ENCODE results near the gene CIAPIN1. TPM values are rescaled to one million over a fixed set of nuclear protein-coding genes. Genes with fewer than 3 reads are reported as not detected.

The CIAPIN1 gene
- total and polyA plus RNA-seq, 2 of the 8 experiments (the other 6 are each of a cell fraction or from before 2014, with no cell fraction given) = 76.8 to 83.6 TPM

DNA sequence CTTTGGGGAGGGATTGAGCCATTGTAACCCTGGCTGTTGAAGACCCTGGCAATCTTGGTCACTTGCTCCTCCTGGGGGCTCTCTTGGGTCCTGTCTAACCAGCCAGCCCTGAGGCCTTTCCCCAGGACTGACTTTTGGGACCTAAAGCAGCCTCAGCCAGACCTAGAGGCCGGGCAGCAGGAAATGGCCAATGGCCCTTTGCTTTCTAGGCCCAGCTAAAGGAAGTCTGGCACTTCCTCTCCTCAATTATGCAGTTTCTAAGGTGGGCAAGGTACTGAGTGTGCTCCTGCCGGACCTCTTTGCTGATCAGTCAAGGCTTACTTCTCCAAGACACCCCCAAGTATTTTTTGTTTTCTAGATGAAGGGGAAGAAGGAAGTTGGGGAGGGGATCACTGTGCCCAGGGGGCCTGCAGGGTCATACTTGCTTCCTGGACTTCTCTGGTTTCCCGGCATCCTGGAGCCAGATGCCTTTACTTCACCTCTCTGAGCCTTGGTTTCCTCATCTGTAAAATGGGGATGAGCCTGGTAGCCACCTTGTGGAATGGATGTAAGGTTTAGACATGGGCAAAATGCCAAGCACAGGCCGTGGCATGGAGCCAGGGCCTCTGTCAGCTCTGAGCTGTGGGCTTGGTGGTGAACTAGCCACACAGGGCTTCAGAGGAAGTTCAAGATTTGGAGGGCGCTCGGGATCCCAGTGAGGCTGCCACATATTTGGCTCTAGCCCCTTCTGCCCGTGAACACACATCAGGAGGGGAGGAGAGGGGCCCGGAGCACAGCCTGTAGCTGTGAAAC, 66.3 kb downstream of the CIAPIN1 start:
- no peak overlapping the region for H3K27ac ChIP-seq (ENCODE audit: low read depth, low read length)
- H2BK20ac ChIP-seq (ENCODE audit: low read length) = no peak overlapping the region
- no peaks in the 10 kb centered on the region for H3K27me3 ChIP-seq (replicated peaks in 1 of 4; ENCODE audit: control insufficient read depth in 3 of 4, extremely low read depth in 1 of 4, insufficient read depth in 3 of 4, low read length in 3 of 4)
- H3K4me2 ChIP-seq (ENCODE audit: insufficient read depth in 1 of 2, low read depth in 2 of 2, low read length in 2 of 2) = no peak overlapping the region
- TF ChIP-seq, protein P1, sequence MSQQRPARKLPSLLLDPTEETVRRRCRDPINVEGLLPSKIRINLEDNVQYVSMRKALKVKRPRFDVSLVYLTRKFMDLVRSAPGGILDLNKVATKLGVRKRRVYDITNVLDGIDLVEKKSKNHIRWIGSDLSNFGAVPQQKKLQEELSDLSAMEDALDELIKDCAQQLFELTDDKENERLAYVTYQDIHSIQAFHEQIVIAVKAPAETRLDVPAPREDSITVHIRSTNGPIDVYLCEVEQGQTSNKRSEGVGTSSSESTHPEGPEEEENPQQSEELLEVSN (IDR thresholded peaks at IDR 0.05) = no peak
- no peak for TF ChIP-seq POLR2A (IDR thresholded peaks at IDR 0.05; ENCODE audit: control extremely low read depth in 1 of 2, low read depth in 2 of 2, low read length in 2 of 2)
- no peaks in the 10 kb centered on the region for H3K79me1 ChIP-seq (ENCODE audit: low read depth, low read length)
- CTCF ChIA-PET (ENCODE audit: partially characterized antibody) = interaction anchor here (0.8 to 3.7 kb wide), 4 partner anchors 10 to 79 kb away, joined by 3 to 32 read pairs (median 4); no protein-coding TSS in a partner anchor
- H2BK15ac ChIP-seq (ENCODE audit: low read length) = no peak overlapping the region
- H3K14ac ChIP-seq (ENCODE audit: insufficient read length) = no peak overlapping the region
- no peaks in the 10 kb centered on the region; a peak in 1 of 7 replicates for H3K4me1 ChIP-seq (replicated peaks in 1 of 4; ENCODE audit: control insufficient read depth in 3 of 4, insufficient read depth in 4 of 4, low read length in 3 of 4)
- no peak overlapping the region for H3K9ac ChIP-seq (replicated peaks in 1 of 4; ENCODE audit: extremely low read depth in 1 of 4, low read depth in 3 of 4, low read length in 3 of 4)
- no peak overlapping the region for H3K18ac ChIP-seq (ENCODE audit: extremely low read depth, low read length)
- H3K36me3 ChIP-seq (ENCODE audit: control insufficient read depth in 2 of 4, insufficient read depth in 4 of 4, low read length in 3 of 4) = no peaks in the 10 kb centered on the region
- 93% methylated on average over 8 of the region's 8 CpGs; no CpG with 5 or more reads in 1 of the 2 experiments for WGBS, 2 experiments (ENCODE audit: extremely low coverage in 1 of 2, insufficient coverage in 1 of 2, insufficient read length in 1 of 2, insufficient replicate concordance in 2 of 2, low coverage in 1 of 2, low lambda C conversion rate in 2 of 2, missing lambda C conversion rate in 1 of 2)
- H4K91ac ChIP-seq (replicated peaks; ENCODE audit: insufficient read length, low read length) = no peak overlapping the region
- no peak overlapping the region for H3K23ac ChIP-seq (ENCODE audit: insufficient read length)
- no peak overlapping the region for H3K4me3 ChIP-seq (ENCODE audit: extremely low read depth in 1 of 4, insufficient read depth in 2 of 4, low read depth in 3 of 4, low read length in 4 of 4)
- no peak overlapping the region for H3K56ac ChIP-seq (replicated peaks; ENCODE audit: insufficient read length, low read depth, low read length)
- H2BK120ac ChIP-seq (replicated peaks; ENCODE audit: low read depth, low read length) = no peak overlapping the region
- no peaks in the 10 kb centered on the region for H4K20me1 ChIP-seq (replicated peaks in 1 of 2; ENCODE audit: control insufficient read depth in 1 of 2, insufficient read depth in 2 of 2, low read length in 2 of 2)
- no peak overlapping the region for H4K5ac ChIP-seq (ENCODE audit: insufficient read length, low read depth, low read length)
- no peak overlapping the region for H2BK12ac ChIP-seq (ENCODE audit: low read depth, low read length)
- DNase-seq (ENCODE audit: low read depth in 1 of 2, low spot score in 2 of 2) (no peak), FAIRE-seq (no peak)
- no peaks in the 10 kb centered on the region for H3K9me3 ChIP-seq (ENCODE audit: insufficient read depth in 2 of 2, low read depth in 1 of 2, low read length in 1 of 2)
- H3K4ac ChIP-seq (replicated peaks; ENCODE audit: insufficient read length, low read depth, low read length) = no peak overlapping the region
- no peak overlapping the region for H2BK5ac ChIP-seq (ENCODE audit: low read depth, low read length)
- POLR2A ChIA-PET (ENCODE audit: partially characterized antibody) = interaction anchor here (1.2 to 1.3 kb wide), 2 partner anchors 9 to 36 kb away, joined by 3 to 4 read pairs; partner anchors contain the start of gene CX3CL1
- H3K79me2 ChIP-seq (ENCODE audit: control insufficient read depth in 1 of 2, insufficient read depth in 2 of 2, low read length in 2 of 2) = no peaks in the 10 kb centered on the region
- H4K8ac ChIP-seq (ENCODE audit: extremely low read depth, insufficient read depth, low read length) = no peak overlapping the region
- no peak overlapping the region for H2AK5ac ChIP-seq (ENCODE audit: low read depth, low read length)
- H3K23me2 ChIP-seq (ENCODE audit: low read depth, low read length) = peaks cover 5% of the 10 kb centered on the region; the same call in 1 of the 2 replicates
- H2AFZ ChIP-seq (ENCODE audit: low read length) = no peak overlapping the region

Data from H1 (cell line).